DOHH2 (cell line): ENCODE results near the gene TEC.
A peak's percentile ranks its signal among the peaks of the same experiment; 100 is the strongest.

ENCODE experiments used
- H3F3A ChIP-seq: fragments of 200-600 bp; sonication (generic), shearing (Covaris generic); 2 replicates; pipeline ENCODE4 v1.6.0; 2016; ENCODE audit warnings: antibody characterized with exemption, mild to moderate bottlenecking; ENCODE audit not compliant: control insufficient read depth, insufficient read depth
- H3K27ac ChIP-seq: fragments of 200-600 bp; sonication (generic); 2 replicates; pipeline ENCODE4 v1.5.1; 2014; ENCODE audit warnings: low read depth, mild to moderate bottlenecking, low read length, moderate library complexity
- H3K27me3 ChIP-seq: fragments of 200-600 bp; sonication (generic); 2 replicates; pipeline ENCODE4 v1.6.1; 2014; ENCODE audit warnings: mild to moderate bottlenecking, low read length, mixed read lengths; ENCODE audit not compliant: control insufficient read depth
- H3K36me3 ChIP-seq: fragments of 200-600 bp; sonication (generic); 2 replicates; pipeline ENCODE4 v1.6.1; 2014; ENCODE audit warnings: mild to moderate bottlenecking, low read length, moderate library complexity, mixed read lengths; ENCODE audit not compliant: control insufficient read depth
- H3K4me1 ChIP-seq: fragments of 200-600 bp; sonication (generic); 2 replicates; pipeline ENCODE4 v1.6.1; 2014; ENCODE audit warnings: mild to moderate bottlenecking, low read length, mixed read lengths; ENCODE audit not compliant: control insufficient read depth
- H3K4me2 ChIP-seq: fragments of 200-600 bp; sonication (generic); 2 replicates; pipeline ENCODE4 v1.6.0; 2014; ENCODE audit warnings: mild to moderate bottlenecking, low read length, moderate library complexity
- H3K4me3 ChIP-seq: fragments of 200-600 bp; sonication (generic); 2 replicates; pipeline ENCODE4 v1.5.1; 2014; ENCODE audit warnings: mild to moderate bottlenecking, low read length, mixed read lengths
- H3K79me2 ChIP-seq: fragments of 200-600 bp; sonication (generic); 2 replicates; pipeline ENCODE4 v1.6.1; 2014; ENCODE audit warnings: mild to moderate bottlenecking, low read length, mixed read lengths; ENCODE audit not compliant: control insufficient read depth
- H3K9me2 ChIP-seq: fragments of 200-600 bp; sonication (generic); replicated peaks from 2 replicates; pipeline ENCODE4 v1.6.1; 2014; ENCODE audit warnings: mild to moderate bottlenecking, low read length, mixed read lengths; ENCODE audit not compliant: control insufficient read depth
- H3K9me3 ChIP-seq: fragments of 200-600 bp; sonication (generic); 2 replicates; pipeline ENCODE4 v1.6.1; 2014; ENCODE audit warnings: antibody characterized with exemption, low read length, mixed read lengths; ENCODE audit not compliant: control insufficient read depth, insufficient read depth
- H4K20me1 ChIP-seq: fragments of 200-600 bp; sonication (generic); 2 replicates; pipeline ENCODE4 v1.6.0; 2014; ENCODE audit warnings: low read depth, mild to moderate bottlenecking, antibody characterized with exemption, low read length, moderate library complexity; ENCODE audit not compliant: control insufficient read depth, insufficient read depth
- CTCF ChIP-seq: fragments of 200-600 bp; sonication (generic); IDR thresholded peaks from one replicate; pipeline ENCODE4 v1.5.1; 2014; ENCODE audit warnings: antibody characterized with exemption, mild to moderate bottlenecking, low read depth, low read length; ENCODE audit not compliant: poor library complexity, severe bottlenecking
- EZH2phosphoT487 ChIP-seq: fragments of 200-600 bp; sonication (generic); IDR thresholded peaks from 2 replicates; pipeline ENCODE4 v1.6.1; 2017; ENCODE audit warnings: borderline replicate concordance, mild to moderate bottlenecking, antibody characterized with exemption, low read length, moderate library complexity, mixed read lengths

The TEC gene

GRCh38 chr4:48110452-48110978 is 159.1 kb downstream of the TEC start:
- no peak overlapping the region for H3K4me2 ChIP-seq
- no peaks in the 10 kb centered on the region for H4K20me1 ChIP-seq
- no peaks in the 10 kb centered on the region for H3K9me3 ChIP-seq
- no peaks in the 10 kb centered on the region for H3K36me3 ChIP-seq
- no peaks in the 10 kb centered on the region for H3F3A ChIP-seq
- H3K9me2 ChIP-seq, result no peaks in the 10 kb centered on the region
- H3K4me1 ChIP-seq, result no peaks in the 10 kb centered on the region
- H3K27ac ChIP-seq, result no peak overlapping the region
- TF ChIP-seq EZH2phosphoT487 (no peak), CTCF (no peak)
- no peaks in the 10 kb centered on the region for H3K79me2 ChIP-seq
- no peak overlapping the region for H3K4me3 ChIP-seq
- no peaks in the 10 kb centered on the region; the same call in 1 of the 2 replicates for H3K27me3 ChIP-seq

DNA sequence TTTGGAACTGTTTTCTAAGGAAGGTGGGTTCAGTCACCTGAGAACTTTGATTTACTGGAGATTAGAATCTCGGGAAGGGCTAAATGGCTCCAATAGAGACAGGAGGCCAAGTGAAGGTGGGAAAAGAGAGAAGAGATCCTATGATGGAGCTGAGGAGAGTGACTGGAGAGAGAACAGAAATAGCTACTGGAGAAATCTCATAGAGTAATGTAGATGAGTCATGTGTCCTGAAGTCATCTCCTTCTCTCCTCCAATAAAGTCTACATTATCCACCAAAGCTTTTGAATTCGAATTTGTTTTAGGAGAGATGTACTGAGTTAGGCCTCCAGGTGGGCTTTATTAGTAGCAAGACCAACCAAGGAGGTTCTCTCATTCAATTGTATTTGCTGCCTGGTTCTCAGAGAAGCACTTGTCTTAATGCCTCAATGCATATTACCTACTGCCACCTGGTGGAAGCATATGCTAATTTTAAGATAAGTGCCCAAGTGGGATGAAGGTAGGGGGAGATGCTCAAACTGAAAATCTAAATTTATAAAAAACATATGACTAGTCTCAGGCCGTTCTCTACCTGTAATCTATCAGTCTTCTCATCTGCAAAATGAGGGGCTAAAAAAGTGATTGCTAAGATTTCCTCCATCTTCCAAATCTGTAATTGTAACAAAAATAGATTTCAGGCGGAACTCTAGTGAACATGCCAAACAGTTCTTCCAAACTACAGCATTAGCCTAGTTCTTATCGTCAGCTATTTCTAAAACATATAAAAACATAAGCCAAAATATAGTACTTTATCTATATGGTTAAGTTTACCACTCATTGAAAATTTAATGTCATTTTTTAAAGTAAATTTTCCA is 160.0 kb downstream of the TEC start:
- Histone ChIP-seq H3K4me2 (no peak overlapping the region), H3K79me2 (no peaks in the 10 kb centered on the region), H3K9me3 (no peaks in the 10 kb centered on the region), H3F3A (no peaks in the 10 kb centered on the region), H3K4me3 (no peak overlapping the region), H3K4me1 (no peaks in the 10 kb centered on the region), H4K20me1 (no peaks in the 10 kb centered on the region), H3K27me3 (no peaks in the 10 kb centered on the region; the same call in 1 of the 2 replicates), H3K36me3 (no peaks in the 10 kb centered on the region), H3K27ac (no peak overlapping the region), H3K9me2 (no peaks in the 10 kb centered on the region)
- TF ChIP-seq CTCF (peak; percentile 60), EZH2phosphoT487 (no peak)

GRCh38 chr4:48108309-48109073 is 161.1 kb downstream of the TEC start:
- H3K27ac ChIP-seq, result no peak overlapping the region
- no peaks in the 10 kb centered on the region for H3K4me1 ChIP-seq
- no peaks in the 10 kb centered on the region for H3K79me2 ChIP-seq
- TF ChIP-seq EZH2phosphoT487 (no peak), CTCF (no peak)
- no peaks in the 10 kb centered on the region for H3F3A ChIP-seq
- no peaks in the 10 kb centered on the region for H4K20me1 ChIP-seq
- H3K9me2 ChIP-seq, result no peaks in the 10 kb centered on the region
- no peaks in the 10 kb centered on the region for H3K36me3 ChIP-seq
- no peak overlapping the region for H3K4me3 ChIP-seq
- no peaks in the 10 kb centered on the region for H3K9me3 ChIP-seq
- no peaks in the 10 kb centered on the region; the same call in 1 of the 2 replicates for H3K27me3 ChIP-seq
- no peak overlapping the region for H3K4me2 ChIP-seq
